Measurements from ENCODE around the gene NUP88.

NUP88 gene

GRCh38 chr17:5399767-5400166 lies 19.7 kb downstream of the NUP88 start:
- Mint-ChIP-seq H3K4me3 (no peak overlapping the region), H3K9me3 (no peaks in the 10 kb centered on the region), H3K27ac (no peak overlapping the region), H3K36me3 (ENCODE audit: low read depth) (peaks cover 64% of the 10 kb centered on the region), H3K4me1 (no peaks in the 10 kb centered on the region), H3K27me3 (ENCODE audit: low read depth) (no peaks in the 10 kb centered on the region)
- TF ChIP-seq CTCF (IDR thresholded peaks at IDR 0.05; ENCODE audit: unreplicated experiment in 3 of 3): no peak

GRCh38 chr17:5396612-5397011 lies 22.9 kb downstream of the NUP88 start:
- Mint-ChIP-seq H3K27ac (no peak overlapping the region), H3K9me3 (no peaks in the 10 kb centered on the region), H3K27me3 (ENCODE audit: low read depth) (no peaks in the 10 kb centered on the region), H3K4me1 (no peaks in the 10 kb centered on the region), H3K36me3 (ENCODE audit: low read depth) (peaks cover 71% of the 10 kb centered on the region), H3K4me3 (no peak overlapping the region)
- no peak for TF ChIP-seq CTCF (IDR thresholded peaks at IDR 0.05; ENCODE audit: unreplicated experiment in 3 of 3)

GRCh38 chr17:5391678-5392077 lies 27.8 kb downstream of the NUP88 start:
- Mint-ChIP-seq H3K4me3 (no peak overlapping the region), H3K27me3 (ENCODE audit: low read depth) (no peaks in the 10 kb centered on the region), H3K36me3 (ENCODE audit: low read depth) (peaks cover 65% of the 10 kb centered on the region), H3K4me1 (no peaks in the 10 kb centered on the region), H3K9me3 (no peaks in the 10 kb centered on the region), H3K27ac (no peak overlapping the region)
- no peak for TF ChIP-seq CTCF (IDR thresholded peaks at IDR 0.05; ENCODE audit: unreplicated experiment in 3 of 3)

- Mint-ChIP-seq H3K36me3 (ENCODE audit: low read depth) (peaks cover 79% of the 10 kb centered on the region), H3K27me3 (ENCODE audit: low read depth) (no peaks in the 10 kb centered on the region), H3K4me1 (peaks cover 4% of the 10 kb centered on the region), H3K27ac (no peak overlapping the region), H3K4me3 (no peak overlapping the region), H3K9me3 (no peaks in the 10 kb centered on the region)
- no peak for TF ChIP-seq CTCF (IDR thresholded peaks at IDR 0.05; ENCODE audit: unreplicated experiment in 3 of 3)
Measured at GRCh38 chr17:5381542-5381941, 37.9 kb downstream of the NUP88 start.

- Mint-ChIP-seq H3K27ac (peak overlapping the region in 1 of 3 experiments; percentile 32), H3K4me3 (no peak overlapping the region), H3K27me3 (ENCODE audit: low read depth) (no peaks in the 10 kb centered on the region), H3K9me3 (no peaks in the 10 kb centered on the region), H3K36me3 (ENCODE audit: low read depth) (peaks cover 81% of the 10 kb centered on the region), H3K4me1 (peaks cover 4% of the 10 kb centered on the region)
- TF ChIP-seq CTCF (IDR thresholded peaks at IDR 0.05; ENCODE audit: unreplicated experiment in 3 of 3): no peak
Measured at GRCh38 chr17:5380491-5381135, 38.8 kb downstream of the NUP88 start.
